Loucy (cell line): ENCODE results near the gene KRT6C.

Experiments used
- H2AFZ ChIP-seq: fragments of 200-600 bp; sonication (generic); 2 replicates; pipeline ENCODE4 v1.6.0; 2016; ENCODE audit warnings: antibody characterized with exemption, mild to moderate bottlenecking, low read length, moderate library complexity
- H3F3A ChIP-seq: fragments of 200-600 bp; 2 replicates; pipeline ENCODE4 v1.6.0; 2016; ENCODE audit warnings: antibody characterized with exemption, low read depth, mild to moderate bottlenecking
- H3K27me3 ChIP-seq: fragments of 200-600 bp; sonication (generic); 2 replicates; pipeline ENCODE4 v1.6.1; 2014; ENCODE audit warnings: low read length, mild to moderate bottlenecking; ENCODE audit not compliant: insufficient read depth, poor library complexity, severe bottlenecking
- H3K36me3 ChIP-seq: fragments of 200-600 bp; sonication (generic); 2 replicates; pipeline ENCODE4 v1.6.1; 2016; ENCODE audit warnings: low read length; ENCODE audit not compliant: insufficient read depth
- H3K4me1 ChIP-seq: fragments of 200-600 bp; sonication (generic); 2 replicates; pipeline ENCODE4 v1.5.1; 2014; ENCODE audit warnings: low read length, mild to moderate bottlenecking; ENCODE audit not compliant: insufficient read depth, poor library complexity, severe bottlenecking
- H3K4me2 ChIP-seq: fragments of 200-600 bp; sonication (generic); 2 replicates; pipeline ENCODE4 v1.6.0; 2014; ENCODE audit warnings: antibody characterized with exemption, low read length, low read depth, mild to moderate bottlenecking; ENCODE audit not compliant: poor library complexity, severe bottlenecking
- H3K4me3 ChIP-seq: fragments of 200-600 bp; sonication (generic); 2 replicates; pipeline ENCODE4 v1.5.1; 2014; ENCODE audit warnings: low read length, mild to moderate bottlenecking, mixed read lengths; ENCODE audit not compliant: poor library complexity, severe bottlenecking
- H3K79me2 ChIP-seq: fragments of 200-600 bp; sonication (generic); 2 replicates; pipeline ENCODE4 v1.6.1; 2014; ENCODE audit warnings: low read length; ENCODE audit not compliant: insufficient read depth
- H3K9ac ChIP-seq: fragments of 200-600 bp; sonication (generic); 2 replicates; pipeline ENCODE4 v1.6.0; 2014; ENCODE audit warnings: mild to moderate bottlenecking, low read depth, low read length, moderate library complexity; ENCODE audit not compliant: poor library complexity, severe bottlenecking
- H3K9me2 ChIP-seq: fragments of 200-600 bp; sonication (generic); replicated peaks from 2 replicates; pipeline ENCODE4 v1.6.1; 2016; ENCODE audit warnings: low read depth, low read length, mixed read lengths
- H3K9me3 ChIP-seq: fragments of 200-600 bp; sonication (generic); 2 replicates; pipeline ENCODE4 v1.6.1; 2014; ENCODE audit warnings: mild to moderate bottlenecking, antibody characterized with exemption, low read length, low read depth; ENCODE audit not compliant: insufficient read depth
- H4K20me1 ChIP-seq: fragments of 200-600 bp; sonication (generic); 2 replicates; pipeline ENCODE4 v1.6.0; 2014; ENCODE audit warnings: antibody characterized with exemption, low read length, mild to moderate bottlenecking; ENCODE audit not compliant: insufficient read depth, poor library complexity, severe bottlenecking
- EZH2phosphoT487 ChIP-seq: fragments of 200-600 bp; IDR thresholded peaks from 2 replicates; pipeline ENCODE4 v1.6.1; 2018; ENCODE audit warnings: antibody characterized with exemption, mild to moderate bottlenecking, moderate library complexity, borderline replicate concordance
- TF ChIP-seq, protein P1 (sequence below): fragments of 200-600 bp; sonication (generic); conservative IDR thresholded peaks from 2 replicates; pipeline ENCODE4 v1.5.1; 2014; ENCODE audit warnings: mild to moderate bottlenecking, antibody characterized with exemption, low read length

The KRT6C gene

DNA sequence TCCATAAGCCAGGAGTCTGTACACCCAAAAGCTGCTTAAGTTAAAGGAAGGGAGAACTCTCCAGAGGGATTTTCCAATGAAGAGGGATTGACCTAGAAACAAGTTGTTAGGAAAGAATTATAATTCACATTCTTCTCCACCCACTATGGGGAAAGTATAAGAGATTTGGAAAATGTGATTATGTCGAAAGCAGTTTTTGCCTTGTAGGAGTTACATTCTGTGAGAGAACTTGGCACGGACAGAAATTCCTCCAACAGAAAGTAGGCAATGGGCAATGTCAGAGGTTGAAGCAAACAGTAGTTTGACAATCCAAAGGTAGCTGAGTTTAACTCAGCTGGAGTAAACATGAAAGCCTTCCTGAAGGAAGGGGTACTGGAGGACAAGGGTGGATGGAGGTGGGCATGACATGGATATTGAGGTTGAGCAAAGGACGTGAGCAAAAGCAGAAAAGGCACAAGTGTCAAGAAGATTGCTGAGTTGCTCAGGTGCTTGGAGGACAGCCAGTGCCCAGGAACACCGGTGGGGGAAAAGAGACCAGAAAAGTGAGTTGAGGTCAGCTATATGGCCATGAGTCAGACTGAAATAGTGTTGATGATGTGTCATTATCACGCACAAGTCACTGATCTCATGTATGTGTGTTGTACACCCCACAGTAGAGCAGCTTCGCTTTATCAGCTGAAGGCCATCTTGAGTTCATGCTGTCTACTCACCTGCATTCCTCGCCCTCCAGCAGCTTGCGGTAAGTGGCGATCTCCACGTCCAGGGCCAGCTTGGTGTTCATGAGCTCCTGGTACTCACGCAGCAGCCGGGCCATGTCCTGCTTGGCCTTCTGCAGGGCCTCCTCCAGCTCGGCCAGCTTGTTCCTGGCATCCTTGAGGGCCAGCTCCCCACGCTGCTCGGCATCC, 42.6 kb upstream of the KRT6C start:
- TF ChIP-seq, protein P1, sequence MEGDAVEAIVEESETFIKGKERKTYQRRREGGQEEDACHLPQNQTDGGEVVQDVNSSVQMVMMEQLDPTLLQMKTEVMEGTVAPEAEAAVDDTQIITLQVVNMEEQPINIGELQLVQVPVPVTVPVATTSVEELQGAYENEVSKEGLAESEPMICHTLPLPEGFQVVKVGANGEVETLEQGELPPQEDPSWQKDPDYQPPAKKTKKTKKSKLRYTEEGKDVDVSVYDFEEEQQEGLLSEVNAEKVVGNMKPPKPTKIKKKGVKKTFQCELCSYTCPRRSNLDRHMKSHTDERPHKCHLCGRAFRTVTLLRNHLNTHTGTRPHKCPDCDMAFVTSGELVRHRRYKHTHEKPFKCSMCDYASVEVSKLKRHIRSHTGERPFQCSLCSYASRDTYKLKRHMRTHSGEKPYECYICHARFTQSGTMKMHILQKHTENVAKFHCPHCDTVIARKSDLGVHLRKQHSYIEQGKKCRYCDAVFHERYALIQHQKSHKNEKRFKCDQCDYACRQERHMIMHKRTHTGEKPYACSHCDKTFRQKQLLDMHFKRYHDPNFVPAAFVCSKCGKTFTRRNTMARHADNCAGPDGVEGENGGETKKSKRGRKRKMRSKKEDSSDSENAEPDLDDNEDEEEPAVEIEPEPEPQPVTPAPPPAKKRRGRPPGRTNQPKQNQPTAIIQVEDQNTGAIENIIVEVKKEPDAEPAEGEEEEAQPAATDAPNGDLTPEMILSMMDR = no peak
- no peak for TF ChIP-seq EZH2phosphoT487
- no peak overlapping the region for H3K4me2 ChIP-seq
- H2AFZ ChIP-seq = no peak overlapping the region
- no peaks in the 10 kb centered on the region for H3F3A ChIP-seq
- no peaks in the 10 kb centered on the region for H3K9me2 ChIP-seq
- no peaks in the 10 kb centered on the region for H3K9me3 ChIP-seq
- no peaks in the 10 kb centered on the region for H3K4me1 ChIP-seq
- no peaks in the 10 kb centered on the region for H3K27me3 ChIP-seq
- no peak overlapping the region for H3K9ac ChIP-seq
- no peaks in the 10 kb centered on the region for H3K36me3 ChIP-seq
- H3K4me3 ChIP-seq = no peak overlapping the region
- no peaks in the 10 kb centered on the region for H4K20me1 ChIP-seq
- no peaks in the 10 kb centered on the region for H3K79me2 ChIP-seq

DNA sequence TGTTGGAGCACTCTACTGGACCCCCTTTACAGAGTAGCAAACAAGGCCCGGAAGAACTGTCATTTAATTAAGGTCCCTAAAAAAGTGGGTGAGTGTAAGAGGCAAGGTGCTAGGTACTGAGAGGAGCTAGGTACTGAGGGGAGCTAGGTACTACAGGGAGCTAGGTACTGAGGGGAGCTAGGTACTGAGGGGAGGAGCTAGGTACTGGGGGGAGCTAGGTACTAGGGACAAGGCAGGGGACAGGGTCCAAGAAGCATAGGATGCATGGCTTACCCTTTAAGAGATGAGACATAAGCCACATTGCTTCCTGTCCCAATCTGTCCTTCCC, 41.7 kb upstream of the KRT6C start:
- H4K20me1 ChIP-seq = no peaks in the 10 kb centered on the region
- no peaks in the 10 kb centered on the region for H3K36me3 ChIP-seq
- H3K4me2 ChIP-seq = no peak overlapping the region
- no peaks in the 10 kb centered on the region for H3K79me2 ChIP-seq
- no peaks in the 10 kb centered on the region for H3K4me1 ChIP-seq
- no peaks in the 10 kb centered on the region for H3K27me3 ChIP-seq
- no peak for TF ChIP-seq EZH2phosphoT487
- TF ChIP-seq, protein P1 = no peak
- no peaks in the 10 kb centered on the region for H3K9me3 ChIP-seq
- H3K9me2 ChIP-seq = no peaks in the 10 kb centered on the region
- H3K4me3 ChIP-seq = no peak overlapping the region
- H3K9ac ChIP-seq = no peak overlapping the region
- H2AFZ ChIP-seq = no peak overlapping the region
- no peaks in the 10 kb centered on the region for H3F3A ChIP-seq

DNA sequence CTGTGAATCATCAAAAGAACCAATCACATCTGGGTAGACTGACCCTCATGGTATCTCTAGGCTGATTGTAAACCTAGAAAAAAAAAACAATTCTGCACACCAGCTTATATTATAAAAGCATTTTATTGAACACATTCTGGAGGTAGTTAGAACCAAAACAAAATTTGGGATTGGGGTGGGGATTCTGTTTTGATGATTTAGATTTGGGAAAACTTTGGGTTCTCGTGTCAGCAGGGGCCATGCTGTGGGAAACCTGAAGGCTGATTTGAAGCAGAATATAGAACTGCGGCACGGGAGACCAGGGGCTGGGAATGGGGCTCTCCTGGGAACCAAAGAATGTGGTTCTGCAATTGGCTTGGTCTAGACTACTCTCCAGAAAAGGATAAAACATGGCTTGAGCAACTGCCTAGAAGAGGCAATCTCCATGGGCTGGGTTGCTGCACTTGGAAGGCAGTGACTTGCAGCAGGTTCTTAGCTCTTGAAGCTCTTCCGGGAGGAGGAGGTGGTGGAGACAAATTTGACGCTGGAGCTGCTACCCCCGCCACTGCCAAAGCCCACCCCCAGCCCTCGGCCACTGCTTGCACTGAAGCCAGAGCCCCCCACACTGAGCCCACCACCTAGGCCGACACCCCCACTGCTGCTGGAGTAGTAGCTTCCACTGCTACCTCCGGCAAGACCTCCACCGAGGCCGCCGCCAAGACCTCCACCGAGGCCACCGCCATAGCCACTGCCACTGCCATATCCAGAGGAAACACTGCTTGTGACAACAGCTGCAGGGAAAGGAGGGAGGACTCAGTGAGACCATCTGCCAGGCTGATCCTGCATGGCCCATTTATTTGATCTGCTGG, 41.1 kb upstream of the KRT6C start:
- no peak overlapping the region for H2AFZ ChIP-seq
- H3K9me2 ChIP-seq = no peaks in the 10 kb centered on the region
- H3K4me2 ChIP-seq = no peak overlapping the region
- H3K9ac ChIP-seq = no peak overlapping the region
- no peak overlapping the region for H3K4me3 ChIP-seq
- no peaks in the 10 kb centered on the region for H3K4me1 ChIP-seq
- no peaks in the 10 kb centered on the region for H4K20me1 ChIP-seq
- no peaks in the 10 kb centered on the region for H3K36me3 ChIP-seq
- H3F3A ChIP-seq = no peaks in the 10 kb centered on the region
- no peaks in the 10 kb centered on the region for H3K9me3 ChIP-seq
- TF ChIP-seq EZH2phosphoT487 = no peak
- TF ChIP-seq, protein P1 = no peak
- no peaks in the 10 kb centered on the region for H3K27me3 ChIP-seq
- no peaks in the 10 kb centered on the region for H3K79me2 ChIP-seq
